ENCODE data around the gene FAP.

FAP gene

GRCh38 chr2:162243294-162243693 lies at the start of gene FAP:
Gene FAP, minus strand, starts transcription at chr2:162243445. Its CDS starts 118 bp downstream, at chr2:162243327.
- no peak for DNase-seq

GRCh38 chr2:162291748-162292147 lies 48.5 kb upstream of the FAP start:
- no peak for DNase-seq

GRCh38 chr2:162282765-162283425 lies 39.6 kb upstream of the FAP start:
- no peak for DNase-seq

GRCh38 chr2:162280654-162281053 lies 37.4 kb upstream of the FAP start:
- DNase-seq = no peak

- DNase-seq = no peak
Observed at GRCh38 chr2:162277381-162277780, 34.1 kb upstream of the FAP start.

GRCh38 chr2:162267996-162268395 lies 24.8 kb upstream of the FAP start:
- DNase-seq = no peak

- DNase-seq = no peak
Observed at GRCh38 chr2:162267496-162267895, 24.3 kb upstream of the FAP start.

GRCh38 chr2:162266460-162266760 lies 23.2 kb upstream of the FAP start:
- no peak for DNase-seq

- no peak for DNase-seq
Observed at GRCh38 chr2:162265666-162266459, 22.6 kb upstream of the FAP start.

GRCh38 chr2:162261032-162261945 lies 18.0 kb upstream of the FAP start:
- DNase-seq = no peak

- DNase-seq = no peak
Observed at GRCh38 chr2:162258686-162259085, 15.4 kb upstream of the FAP start.

- no peak for DNase-seq
Observed at GRCh38 chr2:162258169-162258568, 14.9 kb upstream of the FAP start.

GRCh38 chr2:162257425-162257824 lies 14.2 kb upstream of the FAP start:
- no peak for DNase-seq

GRCh38 chr2:162256591-162256991 lies 13.3 kb upstream of the FAP start:
- no peak for DNase-seq

GRCh38 chr2:162254236-162254871 lies 11.1 kb upstream of the FAP start:
- DNase-seq = no peak

GRCh38 chr2:162253435-162253834 lies 10.2 kb upstream of the FAP start:
- no peak for DNase-seq

- no peak for DNase-seq
Observed at GRCh38 chr2:162252153-162252552, 8.9 kb upstream of the FAP start.

GRCh38 chr2:162245781-162246180 lies 2.5 kb upstream of the FAP start:
- DNase-seq = no peak

GRCh38 chr2:162245061-162245460 lies 1.8 kb upstream of the FAP start:
- DNase-seq = no peak

GRCh38 chr2:162244541-162245031 lies 1.3 kb upstream of the FAP start:
- no peak for DNase-seq

- DNase-seq = peak; percentile 17
Observed at GRCh38 chr2:162243715-162244114, 470 bp upstream of the FAP start.

- DNase-seq = peak; percentile 44
Observed at GRCh38 chr2:162242586-162243280, 512 bp downstream of the FAP start.

Measured in NCI-H1694 treated with DMSO at 0.1 percent for 48 hours (cell line).